Measurements from ENCODE around the gene COPS8.

COPS8 gene

GRCh38 chr2:237064203-237065070 lies 21.3 kb upstream of the COPS8 start:
- no peak for DNase-seq (ENCODE audit: low spot score)
- TF ChIP-seq, protein P1, sequence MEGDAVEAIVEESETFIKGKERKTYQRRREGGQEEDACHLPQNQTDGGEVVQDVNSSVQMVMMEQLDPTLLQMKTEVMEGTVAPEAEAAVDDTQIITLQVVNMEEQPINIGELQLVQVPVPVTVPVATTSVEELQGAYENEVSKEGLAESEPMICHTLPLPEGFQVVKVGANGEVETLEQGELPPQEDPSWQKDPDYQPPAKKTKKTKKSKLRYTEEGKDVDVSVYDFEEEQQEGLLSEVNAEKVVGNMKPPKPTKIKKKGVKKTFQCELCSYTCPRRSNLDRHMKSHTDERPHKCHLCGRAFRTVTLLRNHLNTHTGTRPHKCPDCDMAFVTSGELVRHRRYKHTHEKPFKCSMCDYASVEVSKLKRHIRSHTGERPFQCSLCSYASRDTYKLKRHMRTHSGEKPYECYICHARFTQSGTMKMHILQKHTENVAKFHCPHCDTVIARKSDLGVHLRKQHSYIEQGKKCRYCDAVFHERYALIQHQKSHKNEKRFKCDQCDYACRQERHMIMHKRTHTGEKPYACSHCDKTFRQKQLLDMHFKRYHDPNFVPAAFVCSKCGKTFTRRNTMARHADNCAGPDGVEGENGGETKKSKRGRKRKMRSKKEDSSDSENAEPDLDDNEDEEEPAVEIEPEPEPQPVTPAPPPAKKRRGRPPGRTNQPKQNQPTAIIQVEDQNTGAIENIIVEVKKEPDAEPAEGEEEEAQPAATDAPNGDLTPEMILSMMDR (IDR thresholded peaks at IDR 0.05): no peak
- Histone ChIP-seq H3K27ac (no peak overlapping the region), H3K4me3 (no peak overlapping the region)

- TF ChIP-seq, protein P1 (IDR thresholded peaks at IDR 0.05): no peak
- DNase-seq (ENCODE audit: low spot score): no peak
- no peak overlapping the region for H3K4me3 ChIP-seq
- H3K27ac ChIP-seq: no peak overlapping the region
Observed at GRCh38 chr2:237065071-237065377, 20.7 kb upstream of the COPS8 start.

DNA sequence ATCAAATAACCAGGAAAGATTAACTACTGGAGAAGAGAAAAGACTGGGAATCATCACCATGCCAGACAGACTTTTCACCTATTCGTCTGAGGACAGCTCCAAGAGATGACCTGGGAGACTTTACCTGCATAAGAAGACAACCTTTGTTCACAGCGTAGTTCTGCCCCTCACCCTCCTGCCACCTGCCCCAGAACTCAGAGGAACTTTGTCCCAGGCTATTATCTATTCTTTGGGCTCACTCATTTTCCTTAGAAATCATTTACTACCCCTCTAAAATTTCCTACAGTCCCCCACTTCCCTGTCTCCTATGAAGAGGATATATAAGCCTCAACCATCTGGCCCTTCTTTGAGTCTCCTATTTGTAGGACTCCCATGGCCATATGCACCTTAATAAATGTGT lies 19.3 kb upstream of the COPS8 start:
- no peak for DNase-seq (ENCODE audit: low spot score)
- no peak overlapping the region for H3K4me3 ChIP-seq
- no peak overlapping the region for H3K27ac ChIP-seq
- TF ChIP-seq, protein P1 (IDR thresholded peaks at IDR 0.05): no peak

GRCh38 chr2:237068005-237068576 lies 17.6 kb upstream of the COPS8 start:
- Histone ChIP-seq H3K27ac (no peak overlapping the region), H3K4me3 (no peak overlapping the region)
- DNase-seq (ENCODE audit: low spot score): no peak
- TF ChIP-seq, protein P1 (IDR thresholded peaks at IDR 0.05): no peak

DNA sequence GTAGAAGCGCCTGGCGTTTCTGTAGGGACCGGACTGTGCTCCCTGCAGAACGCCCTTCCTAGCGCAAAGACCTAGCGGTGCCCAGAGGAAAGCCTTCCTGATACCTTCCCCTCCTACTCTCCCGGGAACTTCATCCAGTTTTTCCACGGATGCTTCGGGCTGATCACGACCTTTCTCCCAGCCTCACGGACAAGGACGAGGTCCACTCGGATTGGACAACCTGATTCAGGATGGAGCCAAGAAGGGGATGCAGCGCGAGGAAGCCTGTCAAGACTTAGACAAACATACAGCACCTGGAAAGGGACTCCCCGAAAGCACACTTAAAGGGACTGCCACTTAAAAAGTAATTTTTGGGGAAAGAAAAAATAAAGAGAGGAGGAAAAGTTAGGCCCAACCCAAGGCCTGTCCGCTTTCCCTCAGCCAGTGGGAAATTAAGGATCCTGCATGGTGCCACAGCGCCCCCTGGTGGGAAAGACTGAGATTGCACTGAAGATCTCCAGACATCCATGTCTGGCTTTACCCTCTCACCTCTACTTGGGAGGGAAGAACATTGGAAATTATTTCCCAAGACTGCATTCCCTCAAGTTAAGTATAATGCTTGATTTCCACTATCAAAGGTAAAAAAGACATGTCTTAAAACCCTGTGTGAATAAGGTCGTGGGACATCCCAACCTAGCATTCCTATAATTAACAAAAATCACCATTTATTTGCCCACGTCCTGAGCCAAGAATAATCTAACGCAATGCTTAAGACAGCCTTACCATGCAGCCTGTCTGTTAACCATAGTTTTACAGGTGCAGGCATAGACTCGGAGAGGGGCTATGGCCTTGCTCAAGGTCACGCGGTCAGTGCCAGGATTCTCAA lies 13.4 kb upstream of the COPS8 start:
- TF ChIP-seq, protein P1 (IDR thresholded peaks at IDR 0.05): peak; percentile 92
- no peak for DNase-seq (ENCODE audit: low spot score)
- no peak overlapping the region for H3K4me3 ChIP-seq
- no peak overlapping the region for H3K27ac ChIP-seq

DNA sequence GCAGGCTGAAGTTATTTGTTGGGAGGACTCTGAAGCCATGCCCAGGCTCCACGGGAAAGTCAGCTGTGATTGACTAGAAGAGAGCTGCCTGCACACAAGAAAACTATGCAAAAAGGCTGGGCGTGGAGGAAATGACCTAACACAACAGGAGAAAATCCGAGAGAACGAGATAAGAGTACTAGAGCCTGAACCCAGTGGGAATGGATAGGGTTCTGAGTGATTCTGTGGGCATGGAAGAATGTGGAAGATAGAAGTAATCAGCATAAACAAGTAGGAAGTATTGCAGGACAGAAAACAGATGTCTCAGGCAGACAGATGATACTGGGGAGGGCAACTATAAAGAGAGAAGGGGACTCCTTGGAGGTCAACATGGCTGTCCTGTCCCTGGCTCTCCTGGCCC lies 12.1 kb upstream of the COPS8 start:
- peak overlapping the region in 1 of 2 donors; percentile 20 for H3K27ac ChIP-seq
- TF ChIP-seq, protein P1 (IDR thresholded peaks at IDR 0.05): no peak
- DNase-seq (ENCODE audit: low spot score): no peak
- no peak overlapping the region for H3K4me3 ChIP-seq
